Measurements from ENCODE around the gene CPNE8.

Gene CPNE8

GRCh38 chr12:38720661-38721060 lies 184.7 kb downstream of the CPNE8 start:
- no peak for DNase-seq

GRCh38 chr12:38713294-38713693 lies 192.1 kb downstream of the CPNE8 start:
- no peak for DNase-seq

- no peak for DNase-seq
These were observed 194.3 kb downstream of the CPNE8 start for GRCh38 chr12:38711054-38711453.

GRCh38 chr12:38708466-38708865 lies 196.9 kb downstream of the CPNE8 start:
- no peak for DNase-seq

- DNase-seq, result no peak
These were observed 197.7 kb downstream of the CPNE8 start for GRCh38 chr12:38707648-38708047.

GRCh38 chr12:38697289-38697688 lies 208.1 kb downstream of the CPNE8 start:
- DNase-seq, result no peak

- no peak for DNase-seq
These were observed 210.3 kb downstream of the CPNE8 start for GRCh38 chr12:38695057-38695456.

GRCh38 chr12:38691164-38691563 lies 214.2 kb downstream of the CPNE8 start:
- no peak for DNase-seq

- no peak for DNase-seq
These were observed 214.7 kb downstream of the CPNE8 start for GRCh38 chr12:38690646-38691045.

- DNase-seq, result no peak
These were observed 215.7 kb downstream of the CPNE8 start for GRCh38 chr12:38689704-38690103.

GRCh38 chr12:38689195-38689594 lies 216.2 kb downstream of the CPNE8 start:
- no peak for DNase-seq

GRCh38 chr12:38682521-38682920 lies 222.9 kb downstream of the CPNE8 start:
- DNase-seq, result no peak

GRCh38 chr12:38669530-38669929 lies 235.9 kb downstream of the CPNE8 start:
- DNase-seq, result no peak

- no peak for DNase-seq
These were observed 236.3 kb downstream of the CPNE8 start for GRCh38 chr12:38669081-38669480.

GRCh38 chr12:38666425-38666824 lies 239.0 kb downstream of the CPNE8 start:
- DNase-seq, result no peak

GRCh38 chr12:38664661-38665269 lies 240.6 kb downstream of the CPNE8 start:
- DNase-seq, result no peak

GRCh38 chr12:38662829-38663228 lies 242.6 kb downstream of the CPNE8 start:
- peak in 1 of 2 donors; percentile 25 for DNase-seq

GRCh38 chr12:38653650-38654049 lies 251.7 kb downstream of the CPNE8 start:
- no peak for DNase-seq

GRCh38 chr12:38648813-38649212 lies 256.6 kb downstream of the CPNE8 start:
- DNase-seq, result no peak

- DNase-seq, result no peak
These were observed 259.2 kb downstream of the CPNE8 start for GRCh38 chr12:38646146-38646545.

- no peak for DNase-seq
These were observed 265.8 kb downstream of the CPNE8 start for GRCh38 chr12:38639625-38640024.

- DNase-seq, result no peak
These were observed 267.0 kb downstream of the CPNE8 start for GRCh38 chr12:38638401-38638800.

GRCh38 chr12:38633511-38633910 lies 271.9 kb downstream of the CPNE8 start:
- no peak for DNase-seq

- DNase-seq, result no peak
These were observed 276.3 kb downstream of the CPNE8 start for GRCh38 chr12:38629064-38629463.

- no peak for DNase-seq
These were observed 277.1 kb downstream of the CPNE8 start for GRCh38 chr12:38628288-38628687.

Measured in inflammatory macrophage (primary cell).